Adrenal gland (tissue), 5 donors: ENCODE data around the gene PROK2.

ENCODE experiments used
- CTCF ChIP-seq, 6 experiments: fragments of 450-650 bp in 4 of 6; fragments of 200-600 bp in 2 of 6; sonication (generic) in 1 of 6; IDR thresholded peaks; 1 replicate in 5 of 6; 2 replicates in 1 of 6; pipeline versions ENCODE4 v1.5.1 to v1.8.0; 2016 to 2021; ENCODE audit warnings: antibody characterized with exemption in 6 of 6, mild to moderate bottlenecking in 2 of 6, moderate library complexity in 1 of 6
- POLR2A ChIP-seq, 2 donors: fragments of 450-650 bp; IDR thresholded peaks; one replicate each; pipeline ENCODE4 v1.6.1; 2017; ENCODE audit warnings: antibody characterized with exemption in 2 of 2, mild to moderate bottlenecking in 2 of 2, moderate library complexity in 1 of 2
- donor health status: DM: no; HTN: no; CAD: no.

GRCh38 chr3:71786551-71786950, 1.6 kb upstream of the PROK2 start:
- no peak for TF ChIP-seq POLR2A (IDR thresholded peaks at IDR 0.05)
- no peak for TF ChIP-seq CTCF (IDR thresholded peaks at IDR 0.05)
